Measurements from ENCODE around the gene ZNF800. TPM values are rescaled to one million over a fixed set of nuclear protein-coding genes. Genes with fewer than 3 reads are reported as not detected.
"Not testable (repeated sequence)": the region's sequence is repeated elsewhere in the genome, so short reads cannot be mapped to it uniquely, and the experiment has no call there.

ZNF800 gene
- total RNA-seq, 4 donors from 2014 or later = 24.7 to 35.6 (median 27.9) TPM

GRCh38 chr7:127396184-127396583 lies 3.7 kb upstream of the ZNF800 start:
- Histone ChIP-seq H3K4me1 (peaks cover 6 to 14% (median 12%) of the 10 kb centered on the region in 4 donors), H3K36me3 (no peaks in the 10 kb centered on the region), H3K9me3 (no peaks in the 10 kb centered on the region), H3K27me3 (peaks cover 0 to 5% (median 0%) of the 10 kb centered on the region in 4 donors), H3K4me3 (no peak overlapping the region), H3K27ac (replicated peaks in 1 of 4) (no peak overlapping the region)
- TF ChIP-seq POLR2AphosphoS5 (IDR thresholded peaks at IDR 0.05) (no peak), POLR2A (IDR thresholded peaks at IDR 0.05; ENCODE audit: low read depth) (no peak), CTCF (IDR thresholded peaks at IDR 0.05) (no peak), EP300 (IDR thresholded peaks at IDR 0.05) (no peak)
- intact Hi-C loops (cut with DNase I) = no loop called here
- no peak for DNase-seq (ENCODE audit: extremely low spot score)
- WGBS = 73% methylated on average over 1 of the region's 1 CpG

- WGBS = 0% methylated on average over 1 of the region's 1 CpG
Measured at GRCh38 chr7:127395104-127395503, 2.6 kb upstream of the ZNF800 start.

GRCh38 chr7:127393368-127394058 lies 1.0 kb upstream of the ZNF800 start:
- no peak for DNase-seq (ENCODE audit: extremely low spot score)
- intact Hi-C loops (cut with DNase I) = loop anchor here (2.0 kb wide), 1 partner anchor 191 kb away; the partner anchor contains the start of gene GCC1
- no peaks in the 10 kb centered on the region for H3K9me3 ChIP-seq

More at GRCh38 chr7:127395104-127395503, 2.6 kb upstream of the ZNF800 start:
- H3K27ac ChIP-seq (replicated peaks in 1 of 4); H3K27me3 ChIP-seq; H3K9me3 ChIP-seq; H3K4me3 ChIP-seq; intact Hi-C loops (cut with DNase I); H3K36me3 ChIP-seq; DNase-seq (ENCODE audit: extremely low spot score): not testable (repeated sequence)
- peaks cover 17 to 24% (median 22%) of the 10 kb centered on the region in 4 donors for H3K4me1 ChIP-seq

DNA sequence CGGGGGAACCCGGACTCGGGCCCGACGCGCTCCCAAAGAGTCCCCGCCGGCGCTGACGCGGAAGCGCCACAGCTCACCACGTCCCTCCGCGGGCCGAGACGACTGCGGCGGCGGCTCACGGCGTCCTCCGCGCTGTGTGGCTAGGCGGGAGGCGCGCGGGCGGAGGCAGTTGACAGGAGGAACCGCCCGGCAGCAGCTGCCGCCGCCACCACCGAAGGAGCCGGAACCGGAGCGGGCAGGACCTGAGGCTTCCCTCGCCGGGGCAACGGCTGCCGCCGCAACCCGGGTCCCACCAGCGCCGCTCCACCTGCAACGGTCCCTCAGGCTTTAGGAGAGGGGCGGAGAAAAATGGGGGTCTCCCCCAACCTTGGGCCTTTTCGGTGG lies 334 bp downstream of the ZNF800 start:
- Histone ChIP-seq H3K36me3 (peaks cover 0 to 21% (median 6%) of the 10 kb centered on the region in 4 donors), H3K4me3 (peak overlapping the region; percentile 88 to 97 (median 94)), H3K4me1 (peaks cover 17 to 51% (median 36%) of the 10 kb centered on the region in 4 donors), H3K9me3 (no peaks in the 10 kb centered on the region), H3K27ac (replicated peaks in 1 of 4) (peak overlapping the region; percentile 93 to 98 (median 97)), H3K27me3 (no peaks in the 10 kb centered on the region)
- intact Hi-C loops (cut with DNase I) = loop anchor here (2.0 kb wide), 1 partner anchor 193 kb away; the partner anchor contains the start of gene GCC1
- no peak for DNase-seq (ENCODE audit: extremely low spot score)
- TF ChIP-seq POLR2A (IDR thresholded peaks at IDR 0.05; ENCODE audit: low read depth) (no peak), EP300 (IDR thresholded peaks at IDR 0.05) (no peak), POLR2AphosphoS5 (IDR thresholded peaks at IDR 0.05) (no peak), CTCF (IDR thresholded peaks at IDR 0.05) (no peak)
- 0% methylated on average over 10 of the region's 48 CpGs for WGBS

More at GRCh38 chr7:127393368-127394058, 1.0 kb upstream of the ZNF800 start:
- Histone ChIP-seq H3K4me1 (peaks cover 17 to 38% (median 31%) of the 10 kb centered on the region in 4 donors), H3K36me3 (peaks cover 0 to 16% (median 4%) of the 10 kb centered on the region in 4 donors), H3K4me3 (peak overlapping the region; percentile 88 to 97 (median 94)), H3K27ac (replicated peaks in 1 of 4) (peak overlapping the region; percentile 93 to 98 (median 97)), H3K27me3 (no peaks in the 10 kb centered on the region)
- TF ChIP-seq CTCF (IDR thresholded peaks at IDR 0.05) (no peak), EP300 (IDR thresholded peaks at IDR 0.05) (no peak), POLR2AphosphoS5 (IDR thresholded peaks at IDR 0.05) (no peak), POLR2A (IDR thresholded peaks at IDR 0.05; ENCODE audit: low read depth) (no peak)
- whole genome bisulfite sequencing = 6% methylated on average over 28 of the region's 28 CpGs

GRCh38 chr7:127391591-127392181 lies 822 bp downstream of the ZNF800 start:
- H3K4me3 ChIP-seq = peak overlapping the region; percentile 88 to 97 (median 94)
- no peaks in the 10 kb centered on the region for H3K9me3 ChIP-seq
- TF ChIP-seq POLR2A (IDR thresholded peaks at IDR 0.05; ENCODE audit: low read depth) (no peak), CTCF (IDR thresholded peaks at IDR 0.05) (no peak), EP300 (IDR thresholded peaks at IDR 0.05) (no peak), POLR2AphosphoS5 (IDR thresholded peaks at IDR 0.05) (no peak)
- H3K27ac ChIP-seq (replicated peaks in 1 of 4) = peak overlapping the region; percentile 93 to 98 (median 97)
- no peaks in the 10 kb centered on the region for H3K27me3 ChIP-seq
- intact Hi-C loops (cut with DNase I) = loop anchor here (2.0 kb wide), 1 partner anchor 193 kb away; the partner anchor contains the start of gene GCC1
- whole genome bisulfite sequencing = 2% methylated on average over 10 of the region's 66 CpGs
- no peak for DNase-seq (ENCODE audit: extremely low spot score)
- H3K36me3 ChIP-seq = peaks cover 0 to 26% (median 6%) of the 10 kb centered on the region in 4 donors
- H3K4me1 ChIP-seq = peaks cover 17 to 55% (median 38%) of the 10 kb centered on the region in 4 donors
